Adipose tissue (tissue), 3 donors: ENCODE results near the gene COL18A1. TPM values are rescaled to one million over a fixed set of nuclear protein-coding genes. Genes with fewer than 3 reads are reported as not detected.

Source experiments
- H3K27ac ChIP-seq: one replicate; pipeline ENCODE4 v1.5.1; 2013; ENCODE audit warnings: low read depth, low read length
- WGBS, 3 donors: extraction: QIAGEN DNeasy Blood & Tissue Kit; methylation state at CpG; one replicate each; pipeline ENCODE4 v1.1.7; 2013; 5-methylcytosine and 5-hydroxymethylcytosine counted together
- polyA plus RNA-seq, 3 donors: library from polyadenylated mRNA; stranded (reverse); fragments of 200-250 nt; gene quantifications; one replicate each; pipeline ENCODE4 v1.2.3, GENCODE V29; 2013
- donor health status: healthy with polysubstance abuse.
- donor health status: Bipolar disorder and iron deficiency.
- donor health status: healthy.

COL18A1 gene
- polyA plus RNA-seq, 3 donors, result 42.2 to 93.6 (median 50.6) TPM

DNA sequence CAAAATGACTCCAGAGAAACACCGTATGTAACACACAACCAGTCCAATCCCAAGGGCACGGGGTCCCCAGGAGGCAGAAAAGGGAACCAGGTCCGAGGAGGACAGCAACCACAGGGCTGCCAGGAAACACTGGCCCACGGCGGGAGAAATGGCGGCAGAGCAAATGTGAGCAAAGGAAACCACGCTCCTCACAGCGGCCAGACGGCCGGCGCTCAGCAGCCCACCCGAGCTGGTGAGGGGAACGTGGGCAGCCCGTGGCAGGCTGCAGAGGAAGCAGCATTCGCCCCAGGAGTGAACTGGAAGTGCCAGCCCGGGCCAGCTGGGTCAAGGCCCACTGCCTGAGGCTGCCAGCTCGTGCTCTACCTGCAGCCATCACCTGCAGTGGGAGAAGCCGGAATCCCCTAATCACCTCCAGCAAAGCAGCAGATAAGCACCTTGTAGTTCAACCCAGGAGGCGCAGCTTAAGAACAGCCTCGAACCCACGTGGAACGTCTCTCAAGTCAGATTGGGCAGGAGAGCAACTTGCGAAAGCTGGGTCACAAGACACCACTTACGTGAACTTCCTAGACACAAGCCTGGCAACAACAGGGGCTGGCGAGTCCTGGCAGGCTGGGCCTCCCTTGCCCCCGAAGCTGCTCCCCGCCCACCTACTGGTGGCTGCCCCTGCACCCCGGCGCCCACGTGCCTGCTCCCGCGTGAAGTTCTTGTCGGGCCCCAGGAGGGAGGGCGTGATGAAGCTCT, 130.5 kb downstream of the COL18A1 start:
- H3K27ac ChIP-seq, result no peak overlapping the region
- 52 to 85% (median 54%) methylated on average over 34 of the region's 34 CpGs for WGBS, 3 donors

DNA sequence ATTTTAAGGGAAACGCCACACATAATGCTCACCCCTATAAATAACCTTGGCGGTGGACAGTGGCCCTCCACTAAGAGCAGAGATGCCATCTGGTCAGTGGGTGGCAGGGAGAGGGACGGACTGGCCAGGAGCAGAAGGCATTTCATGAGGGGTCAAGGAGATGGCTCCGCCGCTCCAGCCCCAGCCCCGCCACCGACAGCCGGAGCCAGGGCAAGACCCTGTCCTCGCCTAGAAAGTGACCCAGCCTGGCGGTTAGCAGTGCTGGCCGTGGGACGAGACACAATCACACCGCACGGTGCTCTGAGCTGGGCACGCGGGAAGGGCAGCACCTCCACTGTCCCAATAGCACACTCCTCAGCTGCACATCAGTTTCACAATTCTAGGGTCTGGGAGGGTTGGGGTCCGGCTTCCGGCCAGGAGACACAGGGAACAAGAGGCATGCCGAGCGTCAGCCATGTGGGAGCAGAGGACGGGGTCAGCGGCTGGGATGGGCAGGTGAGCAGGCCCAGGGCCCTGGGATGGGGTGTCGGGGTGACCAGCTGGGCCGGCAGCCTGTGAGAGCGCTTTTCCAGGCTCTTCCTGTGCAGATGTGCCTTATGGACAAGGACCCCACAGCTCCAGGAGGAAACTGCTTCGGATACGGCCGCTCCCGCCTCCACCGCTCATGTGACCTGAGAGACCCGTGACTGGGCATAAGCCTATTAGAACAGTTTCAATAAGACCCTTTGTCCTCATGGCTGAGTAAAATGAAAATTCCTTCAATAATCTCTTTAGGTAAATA, 131.5 kb downstream of the COL18A1 start:
- H3K27ac ChIP-seq, result no peak overlapping the region
- WGBS, 3 donors, result 89 to 90% (median 89%) methylated on average over 31 of the region's 31 CpGs

DNA sequence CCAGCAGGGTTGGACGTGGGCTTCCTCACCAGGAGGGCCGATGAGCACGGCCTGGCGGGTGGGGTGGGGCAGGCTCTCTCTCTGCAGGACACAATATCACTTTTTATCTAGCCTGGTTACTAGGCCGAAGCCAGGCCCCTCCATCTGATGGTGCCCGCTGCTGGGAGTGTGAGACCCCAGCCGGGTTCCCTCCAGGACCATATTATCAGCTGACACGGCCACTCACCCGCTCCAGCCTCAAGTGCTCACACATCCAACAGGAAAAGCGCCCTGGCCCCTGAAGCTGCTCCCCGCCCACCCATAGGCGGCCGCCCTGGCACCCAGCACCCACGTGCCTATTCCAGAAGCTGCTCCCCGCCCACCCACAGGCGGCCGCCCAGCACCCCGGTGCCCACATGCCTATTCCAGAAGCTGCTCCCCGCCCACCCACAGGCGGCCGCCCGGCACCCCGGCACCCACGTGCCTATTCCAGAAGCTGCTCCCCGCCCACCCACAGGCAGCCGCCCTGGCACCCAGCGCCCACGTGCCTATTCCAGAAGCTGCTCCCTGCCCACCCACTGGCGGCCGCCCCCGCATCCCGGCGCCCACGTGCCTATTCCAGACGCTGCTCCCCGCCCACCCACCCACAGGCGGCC, 132.3 kb downstream of the COL18A1 start:
- 90 to 95% (median 94%) methylated on average over 33 to 37 of the region's 37 CpGs for WGBS, 3 donors
- H3K27ac ChIP-seq, result no peak overlapping the region

DNA sequence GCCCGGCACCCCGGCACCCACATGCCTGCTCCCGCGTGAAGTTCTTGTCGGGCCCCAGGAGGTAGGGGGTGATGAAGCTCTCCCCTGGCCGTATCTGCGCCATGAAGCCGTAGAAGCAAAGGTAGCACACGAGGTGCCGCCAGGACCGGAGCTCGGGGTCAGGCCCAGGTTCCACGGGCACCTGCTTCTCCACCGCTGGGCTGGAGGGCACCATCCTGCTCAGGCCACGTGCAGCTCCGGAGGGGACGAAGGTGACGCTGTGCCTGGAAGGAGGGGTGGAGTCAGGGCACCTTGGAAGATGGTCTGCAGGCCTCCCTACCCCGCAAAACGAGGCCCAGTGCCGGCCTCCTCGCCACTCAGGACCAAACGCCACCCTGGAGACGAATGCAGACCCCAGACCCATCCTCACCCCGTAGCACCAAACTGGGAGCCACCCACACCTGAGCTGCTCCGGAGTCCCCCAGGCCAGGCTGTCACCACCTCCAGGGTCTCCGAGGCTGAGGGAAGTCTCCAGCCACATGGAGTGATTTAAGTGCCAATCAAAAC, 132.9 kb downstream of the COL18A1 start:
- H3K27ac ChIP-seq, result no peak overlapping the region
- 91 to 93% (median 91%) methylated on average over 27 of the region's 27 CpGs for WGBS, 3 donors

DNA sequence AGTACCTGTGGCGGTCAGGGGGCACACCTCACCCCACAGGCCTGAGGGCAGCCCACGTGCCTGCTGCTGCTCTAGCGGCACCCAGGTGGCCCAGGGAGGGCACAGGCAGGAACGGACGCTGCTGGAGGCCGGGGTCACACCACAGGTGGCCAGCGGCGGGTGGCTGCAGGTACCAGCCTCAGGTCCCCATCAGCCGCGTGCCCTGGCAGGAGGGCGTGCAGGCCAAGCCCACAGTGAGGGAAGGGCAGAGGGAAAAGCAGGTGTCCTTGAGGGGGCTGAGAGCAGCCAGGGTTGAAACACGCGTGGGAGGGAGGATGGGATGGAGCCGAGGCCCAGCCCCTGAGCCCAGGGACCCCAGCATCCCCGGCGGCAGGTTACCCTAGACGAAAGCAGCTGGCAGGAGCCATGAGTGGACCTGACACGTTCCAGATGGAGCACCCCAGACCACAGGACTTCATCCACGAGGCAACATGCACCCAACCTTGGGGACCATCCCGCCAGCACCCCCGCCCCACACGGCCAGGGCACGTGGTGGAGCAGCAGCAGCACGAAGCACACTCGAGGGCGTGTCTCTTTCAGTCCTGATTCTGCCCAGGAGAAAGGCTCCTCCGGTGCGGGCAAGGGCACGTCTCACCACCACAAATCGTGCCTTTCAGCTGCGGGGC, 133.5 kb downstream of the COL18A1 start:
- WGBS, 3 donors, result 90 to 95% (median 91%) methylated on average over 28 to 31 of the region's 31 CpGs

DNA sequence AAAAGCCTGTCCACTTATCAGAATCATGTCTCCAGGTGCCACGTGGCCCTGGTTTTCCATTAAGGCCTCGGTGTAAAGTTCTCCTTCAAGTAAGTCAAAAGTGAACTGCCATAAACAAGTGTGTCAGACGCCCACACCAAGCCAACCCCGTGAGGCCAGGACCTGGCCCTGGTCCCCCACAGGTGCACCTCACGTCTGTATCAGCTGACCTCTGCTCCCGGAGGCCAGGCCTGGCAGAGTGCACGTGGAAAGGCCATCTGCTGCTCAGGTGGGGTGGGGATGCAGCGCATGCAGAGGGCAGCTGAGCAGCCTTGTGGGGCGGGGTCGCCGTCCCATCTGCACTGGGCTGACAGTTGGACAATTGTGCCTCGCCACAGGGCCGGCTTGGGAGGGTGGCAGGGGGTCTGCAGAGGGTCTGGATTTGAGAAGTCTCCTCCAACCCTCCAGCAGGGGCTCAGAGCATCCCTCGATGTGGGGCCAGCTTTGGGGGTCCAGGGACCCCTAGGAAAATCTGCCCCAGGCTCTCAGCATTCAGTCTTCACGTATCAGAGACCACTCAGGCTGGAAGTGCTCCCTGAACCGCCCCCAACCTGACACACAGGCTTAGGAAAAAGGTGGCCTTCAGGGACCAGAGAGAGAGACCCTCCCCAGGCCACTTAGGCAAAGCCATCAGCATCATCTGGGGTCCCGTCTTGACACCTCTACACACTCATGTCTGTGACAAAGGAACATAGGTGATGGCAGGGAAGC, 134.3 kb downstream of the COL18A1 start:
- H3K27ac ChIP-seq, result no peak overlapping the region
- WGBS, 3 donors, result 73 to 89% (median 83%) methylated on average over 17 of the region's 17 CpGs

More for the DNA sequence above, 133.5 kb downstream of the COL18A1 start:
- no peak overlapping the region for H3K27ac ChIP-seq

DNA sequence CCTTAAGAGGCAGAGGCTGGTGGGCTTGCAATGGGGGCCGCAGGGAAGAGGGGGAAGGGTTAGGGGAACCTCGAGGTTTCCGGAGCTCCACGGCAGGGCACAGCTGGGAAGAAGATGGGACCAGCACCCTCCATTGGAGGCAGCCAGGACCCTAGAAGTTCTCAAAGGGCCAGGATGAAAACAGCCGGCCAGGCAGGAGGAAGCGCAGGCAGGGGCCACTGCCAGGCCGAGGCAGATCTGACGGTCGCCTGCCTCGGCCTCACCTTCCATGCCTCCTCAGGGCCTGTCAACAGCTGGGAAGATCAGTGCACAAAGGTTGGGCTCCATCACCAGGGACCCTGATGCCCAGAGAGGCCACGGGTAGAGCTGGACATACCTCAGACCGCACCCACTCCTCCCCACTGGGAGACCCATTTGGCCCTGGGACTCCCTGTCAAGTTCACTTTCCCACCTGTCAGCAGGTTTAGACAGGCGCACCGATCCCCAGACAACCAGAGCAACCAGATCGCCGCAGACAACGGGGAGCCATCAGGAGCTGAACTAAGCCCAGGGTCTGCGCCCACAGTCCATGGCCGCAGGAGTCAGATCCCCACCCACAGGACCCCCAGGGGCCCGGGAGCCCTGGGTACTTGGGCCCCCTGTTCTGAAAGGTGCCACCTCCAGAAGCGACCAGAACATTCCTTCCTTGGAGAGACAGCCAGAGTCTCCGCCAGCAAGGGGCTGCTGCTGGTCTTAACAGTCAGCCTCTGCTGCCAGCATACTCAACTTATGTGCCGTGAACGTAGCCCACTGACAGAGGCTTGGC, 135.0 kb downstream of the COL18A1 start:
- H3K27ac ChIP-seq, result no peak overlapping the region
- WGBS, 3 donors, result 93 to 96% (median 96%) methylated on average over 23 to 24 of the region's 24 CpGs

DNA sequence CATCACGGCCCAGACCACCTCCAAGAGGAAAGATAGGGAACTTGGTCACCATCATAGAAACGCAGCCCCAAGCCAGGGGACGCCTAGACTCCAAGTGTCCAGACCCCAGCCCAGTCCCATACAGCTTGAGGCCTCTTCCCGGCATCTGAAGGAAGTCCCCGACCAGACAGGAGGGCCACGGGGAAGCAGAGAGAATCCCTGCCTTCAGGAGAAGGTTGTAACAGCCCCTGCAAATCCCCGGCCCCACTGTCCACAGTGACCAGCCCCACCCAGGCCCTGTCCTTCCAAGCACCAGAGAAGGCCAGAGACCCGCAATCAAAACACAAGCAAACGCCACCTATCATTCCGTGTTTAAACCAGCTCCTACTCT, 135.6 kb downstream of the COL18A1 start:
- WGBS, 3 donors, result 86% methylated on average over 10 of the region's 10 CpGs
- no peak overlapping the region for H3K27ac ChIP-seq

DNA sequence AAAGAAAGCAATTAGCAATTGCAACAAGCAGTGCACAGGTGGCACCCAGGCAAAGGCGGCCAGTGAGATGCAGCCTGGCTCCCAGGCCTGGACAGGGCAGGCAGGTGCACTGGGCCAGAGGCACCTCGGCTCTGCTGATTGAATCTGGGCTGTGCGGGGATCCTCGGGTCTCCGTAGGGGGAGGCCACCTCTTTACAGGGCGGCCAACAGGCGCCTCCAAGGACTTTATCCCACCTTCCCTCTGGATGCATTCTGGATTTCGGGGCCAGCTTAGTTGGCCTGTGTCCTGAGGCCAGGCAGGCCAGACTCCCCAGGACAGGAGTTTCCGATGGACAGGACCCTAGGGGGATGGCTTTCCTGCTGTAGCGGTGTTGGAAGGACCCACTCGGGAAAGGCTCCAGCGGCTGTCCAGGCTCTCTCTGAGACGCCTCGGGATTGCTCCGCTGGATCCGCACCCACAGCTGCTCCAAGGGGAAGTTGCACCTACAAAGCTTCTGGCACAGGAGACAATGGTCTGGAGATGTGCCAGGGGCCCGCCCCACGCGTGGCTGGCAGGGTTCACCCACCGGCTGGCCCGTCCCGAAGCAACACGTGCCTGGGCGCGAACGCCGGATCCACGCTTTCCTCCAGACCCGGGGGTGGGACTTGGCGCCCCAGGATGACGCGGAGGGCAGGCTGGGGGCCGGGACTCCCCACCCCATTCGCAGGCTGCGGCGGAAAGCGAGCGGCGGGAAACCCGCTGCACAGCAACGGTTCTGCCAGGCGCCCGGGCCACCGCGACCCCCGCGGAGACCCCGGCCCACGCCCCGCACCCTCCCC, 136.5 kb downstream of the COL18A1 start:
- no peak overlapping the region for H3K27ac ChIP-seq
- 12 to 21% (median 15%) methylated on average over 41 to 50 of the region's 50 CpGs for WGBS, 3 donors

DNA sequence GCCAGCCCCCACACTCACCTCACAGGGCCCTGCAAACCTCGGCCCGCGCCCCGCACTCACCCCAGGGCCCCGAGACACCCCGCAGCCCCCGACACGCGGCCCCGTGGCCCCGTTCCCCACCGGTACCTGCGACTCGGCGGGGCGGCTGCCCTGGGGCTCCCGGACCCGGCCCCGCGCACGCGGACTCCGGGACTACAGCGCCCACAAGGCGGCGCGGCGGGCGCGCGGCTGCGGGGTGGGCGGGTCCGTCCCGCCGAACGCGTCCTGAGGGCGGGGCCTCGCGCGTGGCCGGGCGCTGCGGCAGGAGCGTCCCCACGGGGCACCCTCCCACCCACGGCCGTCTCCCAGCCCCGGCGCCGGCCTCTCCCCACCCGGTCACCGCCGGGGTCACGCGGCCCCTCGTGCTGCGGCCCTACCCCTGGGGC, 137.3 kb downstream of the COL18A1 start, which contains the start of gene SLC19A1:
SLC19A1 (minus strand) TSS at position 199 of the 425 bp plus-strand sequence. CDS start 4,481 bp downstream, outside the sequence.
- 0 to 2% (median 1%) methylated on average over 14 to 59 of the region's 59 CpGs for WGBS, 3 donors
- no peak within 1 kb of the TSS for H3K27ac ChIP-seq

DNA sequence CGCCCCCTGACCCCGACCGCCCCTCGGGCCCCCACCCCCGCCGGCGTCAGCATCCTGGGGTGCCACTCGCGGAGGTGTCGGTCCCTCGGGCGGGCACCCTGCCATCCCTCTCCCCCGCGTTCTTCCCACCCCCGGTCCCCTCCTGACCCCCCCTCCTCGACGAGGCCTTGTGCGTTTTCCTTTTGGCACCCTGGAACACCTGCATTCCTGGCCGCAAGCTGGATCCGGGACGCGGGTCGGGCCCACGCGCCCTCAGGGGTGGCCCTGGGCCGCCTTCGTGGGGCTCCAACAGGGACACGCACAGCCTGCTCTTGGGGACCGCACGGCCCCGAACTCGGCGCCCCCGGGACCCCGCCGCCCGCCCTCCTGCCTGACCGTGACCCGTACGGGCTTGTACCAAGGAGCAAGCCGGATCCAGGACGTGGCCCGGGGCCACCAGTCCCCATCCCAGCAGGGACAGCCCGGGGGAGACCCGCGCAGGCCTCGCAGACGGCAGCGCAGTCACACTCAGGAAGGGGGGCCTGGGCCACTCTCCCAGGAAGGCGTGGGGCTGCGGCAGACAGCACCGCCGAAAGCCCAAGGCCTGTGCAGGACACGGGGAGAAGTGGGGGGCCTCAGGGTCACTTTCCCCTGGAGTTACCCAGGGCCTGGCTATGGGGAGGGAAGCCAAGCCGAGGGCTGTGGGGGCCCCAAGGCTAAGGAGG, 137.9 kb downstream of the COL18A1 start:
- H3K27ac ChIP-seq, result no peak overlapping the region
- 18 to 23% (median 18%) methylated on average over 41 to 55 of the region's 55 CpGs for WGBS, 3 donors

DNA sequence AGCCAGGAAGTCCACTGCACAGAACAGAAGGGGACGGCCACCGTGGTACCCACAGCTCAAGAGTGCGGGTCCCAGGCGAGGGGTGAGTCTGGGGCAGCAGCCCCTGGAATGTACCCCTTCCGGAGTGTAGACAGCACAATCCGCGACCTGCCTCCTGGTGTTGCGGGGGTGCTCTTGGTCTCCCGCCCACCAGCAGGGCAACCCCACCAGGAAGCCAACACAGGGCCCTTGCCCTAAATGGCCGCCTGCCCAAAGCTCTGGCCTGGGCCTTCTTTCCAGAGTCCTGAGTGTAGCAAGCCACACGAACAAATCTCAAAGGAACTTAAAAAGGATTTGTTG, 138.4 kb downstream of the COL18A1 start:
- H3K27ac ChIP-seq, result no peak overlapping the region
- 47 to 86% (median 57%) methylated on average over 9 to 11 of the region's 11 CpGs for WGBS, 3 donors

DNA sequence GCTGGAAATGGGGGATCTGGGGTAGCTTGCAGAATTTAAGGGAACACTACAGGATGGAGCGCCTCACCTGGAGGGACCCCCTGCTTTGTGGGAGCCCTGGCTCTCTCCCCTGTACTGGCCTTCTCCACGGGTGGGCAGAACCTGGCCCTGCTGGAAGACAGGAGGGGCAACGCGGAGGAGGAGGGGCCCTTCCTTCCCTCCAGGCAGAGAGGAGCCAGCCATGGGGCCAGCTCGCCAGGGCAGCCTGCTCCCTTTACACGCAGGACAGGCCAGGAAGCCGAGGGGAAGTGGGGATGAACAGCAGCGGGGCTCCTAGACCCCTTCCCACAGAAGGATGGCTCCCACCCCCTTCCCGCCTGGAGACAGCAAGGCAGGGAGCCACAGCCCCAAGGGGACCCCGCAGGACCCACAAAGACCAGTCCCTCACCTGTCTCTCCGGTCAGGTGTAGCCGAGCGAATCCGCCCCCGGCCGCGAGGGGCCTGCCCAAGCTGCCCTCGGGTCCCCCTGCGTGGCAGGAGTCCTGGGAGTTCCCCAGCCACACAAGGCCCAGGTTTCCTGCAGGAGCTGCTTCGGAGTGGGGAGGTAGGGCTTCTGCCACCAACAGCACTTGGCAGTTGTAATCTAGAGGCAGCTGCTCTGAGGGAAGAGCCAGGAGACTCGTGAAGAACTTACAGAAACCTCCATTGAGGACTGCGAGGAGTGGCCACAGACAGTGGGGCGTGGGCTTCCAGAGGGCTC, 138.9 kb downstream of the COL18A1 start:
- no peak overlapping the region for H3K27ac ChIP-seq
- WGBS, 3 donors, result 72 to 85% (median 74%) methylated on average over 20 to 23 of the region's 23 CpGs

DNA sequence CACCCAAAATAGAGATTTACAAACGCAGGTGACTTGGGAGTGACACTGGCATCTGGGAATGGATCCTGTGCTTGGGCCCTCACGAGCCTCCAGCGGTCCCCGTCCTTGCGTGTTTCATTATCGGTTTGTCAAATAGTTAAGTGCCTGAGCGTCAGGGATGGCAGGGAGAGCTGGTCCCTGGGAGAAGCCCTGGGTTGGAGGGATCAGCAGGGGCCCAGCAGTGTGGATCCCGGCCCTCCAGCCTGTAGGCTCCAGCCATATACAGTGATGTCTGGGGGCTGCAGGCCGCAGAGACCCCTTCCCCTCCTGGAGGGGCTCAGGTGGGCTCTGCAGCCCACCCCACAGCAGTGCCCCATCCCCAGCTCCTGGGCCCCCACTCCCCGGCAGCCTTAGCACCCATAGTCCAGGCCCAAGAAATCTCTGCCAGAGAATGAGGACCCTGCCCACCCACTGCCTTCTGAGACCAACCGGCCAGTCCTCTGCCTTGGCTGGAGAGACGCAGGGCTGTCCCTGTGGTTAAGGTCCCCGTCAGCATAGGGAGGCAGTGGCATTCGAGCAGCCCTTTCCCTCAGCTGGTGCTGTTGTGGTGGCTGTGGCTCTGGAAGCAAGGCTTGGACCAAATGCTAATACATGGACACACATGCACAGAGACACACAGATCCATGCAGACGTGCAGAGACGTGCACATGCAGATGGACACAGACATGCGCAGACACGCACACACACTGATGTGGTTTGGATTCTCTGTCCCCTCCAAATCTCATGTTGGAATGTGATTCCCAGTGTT, 139.7 kb downstream of the COL18A1 start:
- no peak overlapping the region for H3K27ac ChIP-seq
- 93 to 95% (median 94%) methylated on average over 17 to 18 of the region's 18 CpGs for WGBS, 3 donors
